HG02973 (cell line): ENCODE results near the gene SERPINB6.
"Not testable (repeated sequence)": the region's sequence is repeated elsewhere in the genome, so short reads cannot be mapped to it uniquely, and the experiment has no call there.

Experiments used
- ATAC-seq: cut with Tn5 transposase; IDR thresholded peaks from one replicate; pipeline ENCODE4 v1.9.1; 2021; ENCODE audit warnings: moderate library complexity; ENCODE audit not compliant: unreplicated experiment

Gene SERPINB6

GRCh38 chr6:2971420-2972218 is at the start of gene SERPINB6:
SERPINB6 (minus strand) TSS chr6:2971567; CDS start chr6:2959332, 12,235 bp downstream.
- no peak for ATAC-seq

- no peak for ATAC-seq
These were observed 48.5 kb upstream of the SERPINB6 start for GRCh38 chr6:3019749-3020320.

GRCh38 chr6:3019065-3019464 is 47.7 kb upstream of the SERPINB6 start:
- no peak for ATAC-seq

GRCh38 chr6:3017304-3017703 is 45.9 kb upstream of the SERPINB6 start:
- ATAC-seq: no peak

- no peak for ATAC-seq
These were observed 45.3 kb upstream of the SERPINB6 start for GRCh38 chr6:3016473-3017280.

GRCh38 chr6:3015144-3015543 is 43.8 kb upstream of the SERPINB6 start:
- no peak for ATAC-seq

- no peak for ATAC-seq
These were observed 43.3 kb upstream of the SERPINB6 start for GRCh38 chr6:3014675-3015066.

- no peak for ATAC-seq
These were observed 42.7 kb upstream of the SERPINB6 start for GRCh38 chr6:3013901-3014674.

GRCh38 chr6:3013486-3013885 is 42.1 kb upstream of the SERPINB6 start:
- ATAC-seq: no peak

GRCh38 chr6:3011592-3011991 is 40.2 kb upstream of the SERPINB6 start:
- no peak for ATAC-seq

GRCh38 chr6:3011158-3011557 is 39.8 kb upstream of the SERPINB6 start:
- ATAC-seq: no peak

GRCh38 chr6:3009930-3010329 is 38.6 kb upstream of the SERPINB6 start:
- no peak for ATAC-seq

- ATAC-seq: not testable (repeated sequence)
These were observed 37.4 kb upstream of the SERPINB6 start for GRCh38 chr6:3008712-3009265.

- no peak for ATAC-seq
These were observed 36.2 kb upstream of the SERPINB6 start for GRCh38 chr6:3007571-3007970.

- no peak for ATAC-seq
These were observed 35.1 kb upstream of the SERPINB6 start for GRCh38 chr6:3006476-3006875.

- ATAC-seq: no peak
These were observed 34.5 kb upstream of the SERPINB6 start for GRCh38 chr6:3005874-3006273.

GRCh38 chr6:3005077-3005476 is 33.7 kb upstream of the SERPINB6 start:
- ATAC-seq: no peak

GRCh38 chr6:3003226-3003625 is 31.9 kb upstream of the SERPINB6 start:
- ATAC-seq: not testable (repeated sequence)

GRCh38 chr6:3001773-3002293 is 30.5 kb upstream of the SERPINB6 start:
- ATAC-seq: no peak

- ATAC-seq: no peak
These were observed 29.9 kb upstream of the SERPINB6 start for GRCh38 chr6:3001146-3001772.
